Measurements from ENCODE around the gene ABR.

- TF ChIP-seq CTCF (IDR thresholded peaks at IDR 0.05) (no peak), POLR2A (IDR thresholded peaks at IDR 0.05) (no peak)
These were observed 19.0 kb downstream of the ABR start for GRCh38 chr17:1160591-1161390.
